ENCODE measurements around the gene FOXK2. TPM values are rescaled to one million over a fixed set of nuclear protein-coding genes. Genes with fewer than 3 reads are reported as not detected.

The FOXK2 gene
- total RNA-seq, 1 experiment from 2014 or later, result 72.0 TPM

GRCh38 chr17:82552580-82552979, 33.0 kb downstream of the FOXK2 start:
- Histone ChIP-seq H3K4ac (ENCODE audit: low read depth, low read length) (no peak overlapping the region), H3T11ph (ENCODE audit: low read length) (no peak overlapping the region), H3K79me1 (ENCODE audit: insufficient read depth, low read depth, low read length, poor library complexity, severe bottlenecking) (peaks cover 16% of the 10 kb centered on the region), H3K27me3 (ENCODE audit: insufficient read depth, low read length) (no peaks in the 10 kb centered on the region), H3K23ac (ENCODE audit: insufficient read length, low read depth, low read length) (no peak overlapping the region), H2BK12ac (ENCODE audit: insufficient read length, low read depth, low read length) (no peak overlapping the region), H2BK120ac (ENCODE audit: low read depth, low read length, poor library complexity, severe bottlenecking) (no peak overlapping the region), H2AK5ac (ENCODE audit: insufficient read length, low read length) (no peak overlapping the region), H2BK20ac (ENCODE audit: low read depth, low read length, poor library complexity, severe bottlenecking) (no peak overlapping the region), H2AFZ (ENCODE audit: low read length) (no peak overlapping the region), H4K8ac (replicated peaks; ENCODE audit: insufficient read length, low read depth, low read length) (no peak overlapping the region), H3K79me2 (ENCODE audit: insufficient read depth, low read length) (peaks cover 50% of the 10 kb centered on the region), H3K18ac (ENCODE audit: insufficient read length, low read depth, low read length) (no peak overlapping the region), H4K20me1 (ENCODE audit: control insufficient read depth, insufficient read depth, insufficient read length) (peaks cover 4% of the 10 kb centered on the region), H3K4me2 (ENCODE audit: insufficient read depth, insufficient read length, low read length) (no peak overlapping the region), H3K9me3 (ENCODE audit: control insufficient read depth, low read depth, low read length) (no peaks in the 10 kb centered on the region), H2BK15ac (ENCODE audit: low read depth, low read length) (no peak overlapping the region), H3K27ac (ENCODE audit: insufficient read length, low read depth, low read length) (no peak overlapping the region), H3K23me2 (ENCODE audit: insufficient read length, low read depth, low read length, poor library complexity, severe bottlenecking) (no peaks in the 10 kb centered on the region), H3K14ac (ENCODE audit: insufficient read depth, low read length) (no peak overlapping the region), H3K56ac (ENCODE audit: insufficient read length, low read depth, low read length) (no peak overlapping the region), H4K5ac (ENCODE audit: insufficient read length, low read depth, low read length) (no peak overlapping the region), H3K4me1 (ENCODE audit: insufficient read depth, low read length) (peaks cover 5% of the 10 kb centered on the region), H3K9ac (ENCODE audit: extremely low read depth, insufficient read length, low read length) (no peak overlapping the region), H2BK5ac (ENCODE audit: insufficient read length, low read length) (no peak overlapping the region), H4K91ac (ENCODE audit: insufficient read length, low read depth, low read length) (no peak overlapping the region)
- Mint-ChIP-seq H3K27ac (peak overlapping the region in 2 of 3 experiments; percentile 0 to 3; a peak in 3 of 7 replicates), H3K36me3 (ENCODE audit: insufficient read depth in 1 of 3, low read depth in 3 of 3) (peaks cover 1 to 5% (median 5%) of the 10 kb centered on the region in 3 experiments; a peak in 5 of 7 replicates), H3K27me3 (ENCODE audit: low read depth) (no peaks in the 10 kb centered on the region), H3K4me3 (no peak overlapping the region), H3K9me3 (no peaks in the 10 kb centered on the region), H3K4me1 (peaks cover 27 to 28% of the 10 kb centered on the region in 2 experiments)
- no peak for TF ChIP-seq CTCF (conservative IDR thresholded peaks at IDR 0.05)
- no peak for DNase-seq
- no CpG with 5 or more reads among the region's 13 CpGs for WGBS (ENCODE audit: extremely low coverage, insufficient read length, low lambda C conversion rate)

All from H9 (cell line).